HL-60 (cell line): ENCODE results near the gene ANGPT4.
"Not testable (repeated sequence)": the region's sequence is repeated elsewhere in the genome, so short reads cannot be mapped to it uniquely, and the experiment has no call there.

ENCODE experiments used
- DNase-seq, 2 experiments: peaks; one replicate each; pipeline ENCODE4 v3.0.0-alpha.2; 2010 to 2020; ENCODE audit warnings: low read depth in 1 of 2, low spot score in 1 of 2
- H3K27ac ChIP-seq: fragments of 250-450 bp; sonication (Bioruptor Pico); replicated peaks from 2 replicates; pipeline ENCODE4 v1.5.1; 2020; ENCODE audit warnings: mild to moderate bottlenecking, moderate library complexity
- H3K27me3 ChIP-seq: fragments of 250-450 bp; sonication (Bioruptor Pico); 2 replicates; pipeline ENCODE4 v1.5.1; 2021; ENCODE audit warnings: mild to moderate bottlenecking, moderate library complexity; ENCODE audit not compliant: insufficient read depth, poor library complexity, severe bottlenecking
- H3K4me3 ChIP-seq: replicated peaks from 2 replicates; pipeline ENCODE4 v1.5.1; 2011; ENCODE audit warnings: mild to moderate bottlenecking, control low read depth, low read length; ENCODE audit not compliant: insufficient read depth
- GABPA ChIP-seq: IDR thresholded peaks from 2 replicates; pipeline ENCODE4 v1.6.1; 2012; ENCODE audit warnings: low read depth
- POLR2AphosphoS5 ChIP-seq: IDR thresholded peaks from 2 replicates; pipeline ENCODE4 v1.6.1; 2012; ENCODE audit warnings: low read depth
- REST ChIP-seq: IDR thresholded peaks from 2 replicates; pipeline ENCODE4 v1.6.1; 2012; ENCODE audit warnings: low read depth; ENCODE audit not compliant: insufficient replicate concordance
- SPI1 ChIP-seq: IDR thresholded peaks from 2 replicates; pipeline ENCODE4 v1.6.1; 2012; ENCODE audit warnings: low read depth, mild to moderate bottlenecking, borderline replicate concordance
- TF ChIP-seq, protein P1 (sequence below): IDR thresholded peaks from one replicate; pipeline ENCODE4 v1.5.1; 2011; ENCODE audit warnings: low read length, control low read depth, inconsistent platforms; ENCODE audit not compliant: insufficient read depth

Gene ANGPT4

DNA sequence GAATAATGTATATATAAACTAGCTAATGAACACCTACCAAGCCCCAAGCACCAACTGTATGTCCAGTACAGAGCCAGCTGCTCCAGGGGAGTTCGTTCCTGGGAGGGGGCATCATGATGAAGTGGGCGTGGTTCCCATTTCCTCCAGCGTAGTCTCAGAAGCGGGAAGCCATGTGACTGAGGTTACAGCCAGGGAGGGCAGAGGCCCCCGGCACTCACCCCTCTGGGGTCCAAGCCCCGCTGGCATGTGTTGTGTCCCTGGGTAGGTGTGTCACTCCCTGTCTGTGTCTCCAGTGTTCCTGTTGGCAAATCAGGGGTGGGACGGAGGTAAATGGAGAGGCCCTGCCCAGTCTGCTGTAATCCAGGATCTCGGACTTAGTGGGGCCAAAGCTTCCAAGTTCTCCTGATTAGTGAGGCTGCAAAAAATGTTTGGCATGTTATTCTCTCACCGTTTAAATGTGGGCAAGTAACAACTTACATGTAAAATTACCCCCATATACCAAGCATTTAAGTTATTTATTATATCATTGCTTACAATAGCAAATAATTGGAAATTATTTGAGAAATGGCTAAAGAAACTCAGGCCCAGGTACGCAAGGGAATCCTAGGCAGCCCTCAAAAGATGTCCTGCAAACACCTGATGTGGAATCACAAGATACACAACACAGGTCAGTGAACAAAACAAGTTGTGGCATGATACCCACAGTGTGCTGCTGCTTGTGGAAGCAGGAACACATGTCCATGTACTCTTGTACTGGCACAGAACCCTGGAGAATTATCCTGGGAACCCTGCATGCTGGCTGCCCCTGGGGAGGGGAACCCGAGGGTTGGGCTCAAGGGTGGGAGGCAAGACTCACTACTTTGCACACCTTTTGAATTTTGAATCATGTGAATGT is 60.4 kb downstream of the ANGPT4 start:
- no peak overlapping the region for H3K27ac ChIP-seq
- no peak overlapping the region for H3K4me3 ChIP-seq
- H3K27me3 ChIP-seq: no peaks in the 10 kb centered on the region
- DNase-seq: no peak
- TF ChIP-seq POLR2AphosphoS5 (no peak), GABPA (no peak), REST (no peak), SPI1 (no peak)
- TF ChIP-seq, protein P1, sequence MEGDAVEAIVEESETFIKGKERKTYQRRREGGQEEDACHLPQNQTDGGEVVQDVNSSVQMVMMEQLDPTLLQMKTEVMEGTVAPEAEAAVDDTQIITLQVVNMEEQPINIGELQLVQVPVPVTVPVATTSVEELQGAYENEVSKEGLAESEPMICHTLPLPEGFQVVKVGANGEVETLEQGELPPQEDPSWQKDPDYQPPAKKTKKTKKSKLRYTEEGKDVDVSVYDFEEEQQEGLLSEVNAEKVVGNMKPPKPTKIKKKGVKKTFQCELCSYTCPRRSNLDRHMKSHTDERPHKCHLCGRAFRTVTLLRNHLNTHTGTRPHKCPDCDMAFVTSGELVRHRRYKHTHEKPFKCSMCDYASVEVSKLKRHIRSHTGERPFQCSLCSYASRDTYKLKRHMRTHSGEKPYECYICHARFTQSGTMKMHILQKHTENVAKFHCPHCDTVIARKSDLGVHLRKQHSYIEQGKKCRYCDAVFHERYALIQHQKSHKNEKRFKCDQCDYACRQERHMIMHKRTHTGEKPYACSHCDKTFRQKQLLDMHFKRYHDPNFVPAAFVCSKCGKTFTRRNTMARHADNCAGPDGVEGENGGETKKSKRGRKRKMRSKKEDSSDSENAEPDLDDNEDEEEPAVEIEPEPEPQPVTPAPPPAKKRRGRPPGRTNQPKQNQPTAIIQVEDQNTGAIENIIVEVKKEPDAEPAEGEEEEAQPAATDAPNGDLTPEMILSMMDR: no peak

DNA sequence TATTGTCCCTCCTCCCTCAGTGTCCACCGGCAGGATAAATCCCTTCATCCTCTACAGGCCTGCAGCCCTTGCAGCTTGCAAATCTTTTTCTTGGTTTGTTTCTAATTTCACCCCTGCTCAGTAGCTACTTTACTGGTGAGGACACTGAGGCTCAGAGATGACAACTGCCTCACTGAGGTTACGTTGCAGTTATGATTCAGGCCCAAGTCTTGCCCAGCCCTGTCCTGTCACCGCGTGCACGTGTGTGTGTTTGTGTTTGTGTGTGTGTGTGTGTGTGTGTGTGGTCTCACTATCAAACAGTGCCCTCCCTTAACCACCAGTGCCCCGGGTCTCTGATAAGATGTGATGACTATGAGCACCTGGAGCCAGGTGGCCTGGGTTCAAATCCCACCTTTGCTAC is 61.5 kb downstream of the ANGPT4 start:
- TF ChIP-seq SPI1: no peak
- TF ChIP-seq POLR2AphosphoS5: no peak
- no peak for TF ChIP-seq REST
- TF ChIP-seq, protein P1: no peak
- no peak for TF ChIP-seq GABPA

DNA sequence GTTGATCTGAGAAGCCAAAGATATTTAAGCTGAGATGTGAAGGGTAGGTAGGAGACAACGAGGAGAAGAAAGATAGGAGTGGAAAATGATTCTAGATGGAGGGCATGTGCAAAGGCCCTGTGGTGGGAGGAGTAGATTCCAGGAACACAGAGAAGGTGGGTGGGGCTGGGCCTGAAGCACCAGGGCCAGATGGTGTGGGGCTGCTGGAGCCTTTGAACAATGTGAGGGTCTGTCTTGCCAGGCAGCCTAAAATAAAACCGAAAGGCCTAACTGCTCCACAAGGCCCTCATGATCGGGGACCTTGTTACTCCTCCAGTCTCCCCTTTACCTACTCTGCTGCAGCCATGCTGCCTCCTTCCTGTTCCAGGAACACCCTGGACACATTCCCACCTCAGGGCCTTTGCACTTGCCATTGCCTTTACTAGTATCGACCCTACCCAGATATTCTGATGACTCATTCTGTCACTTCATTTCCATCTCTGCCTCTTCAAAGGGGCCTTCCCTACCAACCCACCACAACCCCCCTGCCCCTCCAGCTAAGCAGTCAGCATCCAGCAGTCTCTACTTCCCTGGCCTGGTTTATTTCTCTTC is 62.6 kb downstream of the ANGPT4 start:
- Histone ChIP-seq H3K27me3 (no peaks in the 10 kb centered on the region), H3K4me3 (no peak overlapping the region), H3K27ac (no peak overlapping the region)
- DNase-seq: no peak
- no peak for TF ChIP-seq REST
- TF ChIP-seq, protein P1: no peak
- TF ChIP-seq POLR2AphosphoS5: no peak
- no peak for TF ChIP-seq GABPA

More for the DNA sequence above, 61.5 kb downstream of the ANGPT4 start:
- Histone ChIP-seq H3K27ac (no peak overlapping the region), H3K27me3 (no peaks in the 10 kb centered on the region), H3K4me3 (no peak overlapping the region)
- DNase-seq: no peak

DNA sequence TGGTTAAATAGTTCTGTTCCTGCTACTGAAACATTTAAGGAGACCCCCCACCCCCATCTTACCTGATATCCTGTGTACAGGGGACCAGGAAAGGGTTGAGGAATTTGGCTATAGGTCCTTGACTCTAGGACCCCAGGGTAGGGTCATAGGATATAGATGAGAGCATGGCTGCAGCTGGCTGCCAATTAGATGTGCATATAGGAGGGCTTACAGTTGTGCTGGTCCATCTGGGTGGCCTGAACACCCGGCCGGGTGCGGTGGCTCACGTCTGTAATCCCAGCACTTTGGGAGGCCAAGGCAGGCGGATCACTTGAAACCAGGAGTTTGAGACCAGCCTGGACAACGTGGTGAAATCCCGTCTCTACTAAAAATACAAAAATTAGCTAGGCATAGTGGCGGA is 67.4 kb downstream of the ANGPT4 start:
- H3K27me3 ChIP-seq, H3K4me3 ChIP-seq, DNase-seq, H3K27ac ChIP-seq: not testable (repeated sequence)
